HG03025 (cell line): ENCODE data around the gene PPM1E.
"Not testable (repeated sequence)": the region's sequence is repeated elsewhere in the genome, so short reads cannot be mapped to it uniquely, and the experiment has no call there.

Experiments used
- ATAC-seq: cut with Tn5 transposase; IDR thresholded peaks from one replicate; pipeline ENCODE4 v1.9.1; 2021; ENCODE audit warnings: mild to moderate bottlenecking, moderate library complexity; ENCODE audit not compliant: unreplicated experiment, low FRiP score

Gene PPM1E

DNA sequence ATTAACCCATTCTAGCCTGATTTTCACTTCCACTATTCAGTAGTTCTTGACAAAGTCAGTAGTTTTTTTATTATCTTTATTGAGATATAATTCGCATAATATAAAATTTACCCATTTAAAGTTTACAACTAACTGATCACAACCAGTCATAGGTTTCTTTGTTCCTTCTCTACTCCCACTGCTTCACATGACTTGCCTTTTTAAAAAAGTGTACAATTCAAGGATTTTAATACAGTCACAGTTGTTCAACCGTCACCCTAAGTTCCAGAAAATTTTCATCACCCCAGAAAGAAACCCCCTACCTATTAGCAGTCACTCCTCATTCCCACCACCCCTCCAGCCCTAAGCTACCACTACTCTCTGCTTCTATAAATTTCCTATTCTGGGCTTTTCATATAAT is 188.5 kb downstream of the PPM1E start:
- no peak for ATAC-seq

DNA sequence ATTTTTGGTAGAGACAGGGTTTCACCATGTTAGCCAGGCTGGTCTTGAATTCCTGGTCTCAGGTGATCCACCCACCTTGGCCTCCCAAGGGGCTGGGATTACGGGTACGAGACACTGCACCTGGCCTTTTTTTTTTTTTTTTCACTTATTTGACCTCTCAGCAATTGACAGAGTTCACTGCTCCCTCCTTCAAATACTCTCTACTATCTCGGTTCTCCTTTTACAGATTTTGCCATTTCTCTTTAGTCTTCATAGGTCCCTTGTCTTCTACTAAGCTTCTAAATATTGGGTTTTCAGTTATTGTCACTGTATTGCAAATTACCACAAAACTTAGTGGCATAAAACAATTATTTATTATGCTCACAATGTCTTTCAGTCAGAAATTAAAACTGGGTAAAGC is 191.8 kb downstream of the PPM1E start:
- no peak for ATAC-seq

DNA sequence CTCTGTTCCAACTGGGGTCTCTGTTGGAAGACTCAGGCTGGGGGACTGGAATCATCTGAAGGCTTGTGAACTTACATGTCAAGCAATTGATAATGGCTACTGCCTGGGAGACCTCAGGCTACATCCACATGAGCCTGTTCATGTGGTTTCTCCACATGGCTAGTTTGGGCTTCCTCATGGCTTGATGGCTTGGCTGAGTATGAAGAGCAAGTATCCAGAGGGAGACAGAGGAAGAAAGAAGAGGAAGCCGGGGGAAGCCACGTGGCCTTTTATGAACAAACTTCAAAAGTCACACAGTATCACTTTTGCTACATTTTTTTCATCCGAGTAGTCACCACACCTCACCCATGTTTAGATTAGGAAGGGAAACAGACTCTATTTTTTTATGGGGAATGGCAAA is 192.2 kb downstream of the PPM1E start:
- ATAC-seq = no peak

DNA sequence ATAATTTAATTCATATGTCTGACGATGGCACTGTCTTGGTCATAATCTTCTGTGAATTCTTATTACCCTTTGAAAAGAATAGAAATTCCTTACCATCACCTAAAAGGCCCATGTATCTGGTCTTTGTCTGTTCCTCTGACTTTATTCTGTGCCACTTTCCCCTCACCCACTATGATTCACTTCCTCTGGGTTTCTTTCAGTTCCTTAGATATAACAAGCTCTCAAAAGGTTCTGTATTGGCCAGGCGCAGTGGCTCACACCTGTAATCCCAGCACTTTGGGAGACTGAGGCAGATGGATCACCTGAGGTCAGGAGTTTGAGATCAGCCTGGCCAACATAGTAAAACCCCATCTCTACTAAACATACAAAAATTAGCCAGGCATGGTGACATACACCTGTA is 198.7 kb downstream of the PPM1E start:
- not testable (repeated sequence) for ATAC-seq

DNA sequence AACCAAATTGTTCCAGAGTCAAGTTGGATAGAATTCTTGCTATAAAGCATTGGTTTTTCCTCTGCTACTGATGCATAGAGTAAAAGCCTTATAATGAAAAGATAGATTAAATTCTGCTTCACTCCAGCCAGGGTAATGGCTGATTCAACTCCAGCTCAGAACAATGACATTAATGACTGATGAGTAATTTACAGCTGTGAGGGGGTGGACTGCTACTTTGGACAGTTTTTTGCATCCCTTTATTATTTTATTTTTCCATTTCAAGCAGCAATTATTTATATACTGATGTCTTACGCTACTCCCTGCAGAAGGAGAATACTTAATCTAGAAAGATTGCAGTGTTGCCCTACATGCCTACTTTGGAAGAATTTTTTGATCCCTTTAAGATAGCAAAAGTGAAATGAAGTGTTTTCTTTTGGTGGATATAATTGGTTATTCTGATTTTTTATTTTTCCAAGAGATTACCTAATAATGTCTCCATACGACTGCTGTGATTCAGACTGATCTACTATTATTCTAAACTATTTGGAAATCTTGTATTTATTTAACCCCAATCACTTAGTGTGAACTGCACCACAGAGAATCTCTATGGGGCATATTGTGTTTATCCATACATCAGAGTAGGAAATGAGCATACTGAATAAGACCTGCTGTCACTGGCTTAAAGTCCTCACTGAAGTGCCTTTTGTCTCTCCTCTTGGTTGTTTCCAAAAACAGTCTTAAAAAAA is 201.5 kb downstream of the PPM1E start:
- ATAC-seq = no peak

DNA sequence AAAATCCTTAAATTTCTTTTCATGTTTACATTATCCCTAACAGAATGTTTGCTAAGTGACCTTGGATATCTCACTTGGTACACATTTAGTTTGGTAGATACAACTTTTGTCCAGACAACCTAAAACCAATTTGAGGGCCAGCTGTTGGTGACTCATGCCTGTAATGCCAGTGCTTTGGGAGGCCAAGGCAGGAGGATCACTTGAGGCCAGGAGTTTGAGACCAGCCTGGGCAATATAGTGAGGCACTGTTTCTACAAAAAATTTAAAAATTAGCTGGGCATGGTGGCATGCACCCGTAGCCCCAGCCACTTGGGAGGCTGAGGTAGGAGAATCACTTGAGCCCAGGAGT is 202.0 kb downstream of the PPM1E start:
- not testable (repeated sequence) for ATAC-seq

DNA sequence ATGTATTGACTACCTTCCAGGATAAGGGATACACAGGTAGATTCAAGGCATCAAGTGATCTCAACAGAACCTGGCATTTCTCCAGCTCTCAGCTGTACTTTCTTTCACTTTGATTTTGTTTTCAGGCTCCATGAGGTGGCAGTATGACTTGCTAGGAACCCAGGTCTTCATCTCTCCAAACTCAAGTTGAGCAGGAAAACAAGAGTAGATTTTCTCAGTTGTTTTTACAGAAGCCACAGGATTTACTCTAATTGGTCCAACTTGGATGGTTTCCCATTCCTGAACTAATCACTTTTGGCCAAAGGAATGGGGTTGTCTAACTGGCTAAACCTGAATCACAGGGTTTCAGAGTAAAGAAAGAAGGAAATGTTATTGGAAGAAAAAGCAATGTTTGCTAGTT is 204.4 kb downstream of the PPM1E start:
- ATAC-seq = no peak

DNA sequence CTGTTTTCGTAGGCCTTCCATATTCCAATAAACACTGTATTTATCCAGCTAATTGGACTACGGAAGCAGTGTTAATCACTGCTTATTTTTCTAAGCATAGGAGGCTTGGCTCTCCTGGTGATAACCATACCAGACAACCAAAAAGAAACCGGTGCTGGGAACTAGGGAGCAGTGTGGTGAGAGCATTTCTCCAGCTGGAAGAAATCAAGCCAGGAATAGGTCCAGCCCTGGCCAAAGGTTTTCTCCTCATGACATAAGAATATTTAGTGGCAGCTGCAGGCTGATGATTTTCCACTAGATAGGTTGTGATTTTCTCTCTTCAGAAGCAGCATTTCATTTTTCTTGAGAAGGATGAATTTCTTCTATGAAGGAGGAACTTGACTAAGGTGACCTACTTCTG is 209.6 kb downstream of the PPM1E start:
- ATAC-seq = no peak

DNA sequence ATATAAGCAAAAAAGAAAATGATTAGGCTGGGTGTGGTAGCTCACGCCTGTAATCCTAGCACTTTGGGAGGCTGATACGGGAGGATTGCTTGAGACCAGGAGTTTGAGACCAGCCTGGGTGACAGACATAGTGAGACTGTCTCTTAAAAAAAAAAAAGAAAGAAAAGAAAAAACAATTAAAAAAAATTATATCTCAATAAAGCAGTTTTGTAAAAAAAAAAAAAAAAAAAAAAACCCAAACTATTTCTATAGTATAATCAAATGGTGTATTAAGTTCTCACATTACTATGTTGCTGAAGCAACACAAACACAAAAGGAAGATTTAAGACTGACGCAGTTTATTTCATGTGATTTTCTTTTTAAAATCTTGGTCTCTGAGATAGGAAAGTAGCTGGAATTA is 210.6 kb downstream of the PPM1E start:
- ATAC-seq = no peak

DNA sequence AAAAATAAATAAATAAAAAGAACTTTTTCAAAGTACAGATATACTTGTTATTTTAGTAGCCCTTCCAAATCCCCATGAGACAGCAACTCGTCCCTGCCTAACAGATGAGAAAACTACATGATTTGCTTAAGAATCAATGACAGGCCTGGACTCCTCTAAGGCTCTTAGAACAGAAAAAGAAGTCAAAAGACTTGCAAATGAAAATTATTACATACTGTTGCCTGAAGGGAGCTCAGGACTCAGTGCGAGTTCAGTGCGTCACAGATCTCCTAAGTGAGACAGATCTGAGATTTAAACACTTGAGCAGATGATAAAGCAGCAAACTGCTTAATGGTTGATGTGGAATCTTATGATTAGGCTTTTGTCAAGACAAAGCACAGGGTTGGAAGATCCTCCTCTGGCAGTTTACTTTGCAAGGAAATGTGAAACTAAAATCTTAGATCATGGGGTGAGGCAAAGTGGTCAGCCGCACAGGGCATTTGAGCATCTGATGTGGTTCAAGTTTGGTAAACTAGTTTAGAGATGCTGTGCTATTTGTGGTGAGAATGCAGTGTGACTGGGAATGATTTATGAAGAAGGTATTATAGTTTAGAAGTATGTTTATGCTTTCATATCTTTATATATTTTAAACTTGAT is 212.9 kb downstream of the PPM1E start:
- ATAC-seq = no peak

DNA sequence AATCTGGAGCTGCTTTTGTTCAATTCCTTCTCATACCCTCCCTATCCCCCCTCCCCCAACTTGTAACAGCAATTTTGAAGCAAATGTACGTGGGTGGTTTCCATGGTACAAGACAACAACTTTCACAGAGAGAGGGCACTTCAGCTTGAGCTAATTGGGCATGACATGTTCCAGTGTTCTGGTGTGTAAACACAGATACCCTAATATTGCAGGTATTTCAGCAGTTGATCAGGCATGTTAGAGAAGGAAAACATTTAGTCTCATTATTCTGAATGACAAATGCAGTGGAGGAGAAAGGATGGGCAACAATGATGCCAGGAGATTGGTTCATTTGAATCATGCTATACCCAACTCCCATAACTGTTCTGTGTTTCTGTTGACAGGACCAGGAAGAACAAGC is 213.5 kb downstream of the PPM1E start:
- no peak for ATAC-seq

DNA sequence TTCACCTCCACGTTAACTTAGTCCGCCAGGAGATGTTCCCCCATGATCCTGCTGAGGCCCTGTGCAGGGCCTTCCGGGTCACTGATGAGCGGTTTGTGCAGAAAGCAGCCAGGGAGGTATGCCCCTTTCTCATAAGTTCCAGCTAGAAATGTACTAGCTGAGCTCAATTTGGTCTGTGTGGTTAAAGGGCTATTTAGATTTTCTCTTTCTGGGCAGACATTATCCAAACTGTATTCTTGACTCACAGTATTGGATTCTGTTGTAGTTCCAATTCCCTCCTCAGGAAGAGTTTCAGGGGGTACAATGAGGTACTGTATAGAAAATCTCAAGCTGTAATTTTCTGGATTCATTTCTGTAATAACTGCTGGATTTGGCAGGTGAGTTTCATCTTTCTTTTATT is 214.0 kb downstream of the PPM1E start:
- ATAC-seq = no peak

DNA sequence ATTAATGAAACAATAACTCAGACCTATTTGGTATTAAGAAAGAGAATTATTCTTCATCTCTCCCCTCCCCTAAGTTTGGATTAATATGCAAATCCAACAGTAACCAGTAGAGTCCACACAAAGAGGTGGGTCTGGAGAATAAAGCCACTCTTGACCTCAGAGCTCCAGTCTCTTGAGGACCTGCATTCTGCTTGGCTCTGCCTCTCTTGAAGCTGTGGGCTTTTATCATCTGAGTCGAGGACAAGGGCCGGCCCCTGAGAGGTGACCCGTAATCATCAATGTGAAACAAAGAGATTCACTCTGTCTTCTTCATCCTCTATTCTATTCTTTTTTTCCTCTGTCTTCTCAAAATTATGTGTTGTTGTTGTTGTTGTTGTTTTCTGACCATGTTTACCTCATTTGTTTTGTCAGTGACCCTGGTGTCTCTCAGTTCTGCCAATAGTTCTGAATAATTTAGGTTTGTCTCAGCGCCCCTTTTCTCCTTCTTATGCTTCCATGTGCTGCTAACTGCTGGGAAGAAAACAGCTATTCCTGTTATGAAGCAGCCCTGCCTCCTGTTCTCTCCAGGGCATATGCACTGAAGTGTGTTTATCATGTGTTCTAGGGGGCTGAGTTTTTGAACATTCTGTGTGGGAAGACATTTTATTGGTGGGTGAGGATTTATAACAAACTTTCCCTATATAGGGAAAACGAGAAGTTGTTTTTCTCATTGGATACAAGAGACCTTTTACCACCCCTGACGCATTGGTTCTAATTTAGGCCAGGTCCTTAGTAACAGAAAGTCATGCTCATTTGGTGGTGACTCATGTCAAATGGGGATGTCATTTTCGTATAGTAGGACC is 215.2 kb downstream of the PPM1E start:
- ATAC-seq = no peak

DNA sequence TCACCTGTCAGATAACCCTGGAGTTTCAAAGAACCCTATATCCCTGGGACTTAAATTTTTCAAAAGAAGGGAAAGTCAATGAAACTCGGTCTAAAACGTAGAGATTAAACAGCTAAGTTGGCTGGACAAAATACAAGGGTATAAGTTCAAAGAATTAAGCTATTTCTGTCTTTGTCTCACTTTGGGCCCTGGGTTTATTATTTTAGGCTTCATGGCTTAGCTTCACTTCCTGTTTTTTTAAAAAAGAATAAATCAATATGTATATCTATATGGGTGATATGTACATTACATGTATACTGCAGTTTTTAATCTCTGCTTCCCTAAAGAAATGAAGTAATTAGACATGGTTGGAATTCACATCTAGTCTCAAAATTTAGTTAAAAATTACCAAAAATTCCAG is 218.7 kb downstream of the PPM1E start:
- no peak for ATAC-seq

DNA sequence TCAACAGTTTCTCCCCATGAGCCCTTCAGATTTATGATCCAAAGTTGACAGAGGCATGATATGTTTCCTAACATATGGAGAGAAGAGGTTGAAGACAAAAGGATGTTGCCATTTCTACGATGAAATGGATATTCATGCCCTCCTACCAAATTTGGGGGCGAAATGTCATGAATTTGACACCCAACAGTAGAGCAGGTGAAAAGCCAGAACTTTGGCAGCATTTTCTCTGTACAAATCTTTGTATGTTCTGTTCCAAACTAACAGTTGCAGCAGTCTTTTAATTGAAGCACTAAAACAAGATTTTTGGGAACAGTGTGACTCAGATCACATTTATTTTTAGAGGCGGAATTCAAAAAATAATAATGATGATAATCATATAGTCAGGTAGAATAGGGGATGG is 220.9 kb downstream of the PPM1E start:
- ATAC-seq = no peak

DNA sequence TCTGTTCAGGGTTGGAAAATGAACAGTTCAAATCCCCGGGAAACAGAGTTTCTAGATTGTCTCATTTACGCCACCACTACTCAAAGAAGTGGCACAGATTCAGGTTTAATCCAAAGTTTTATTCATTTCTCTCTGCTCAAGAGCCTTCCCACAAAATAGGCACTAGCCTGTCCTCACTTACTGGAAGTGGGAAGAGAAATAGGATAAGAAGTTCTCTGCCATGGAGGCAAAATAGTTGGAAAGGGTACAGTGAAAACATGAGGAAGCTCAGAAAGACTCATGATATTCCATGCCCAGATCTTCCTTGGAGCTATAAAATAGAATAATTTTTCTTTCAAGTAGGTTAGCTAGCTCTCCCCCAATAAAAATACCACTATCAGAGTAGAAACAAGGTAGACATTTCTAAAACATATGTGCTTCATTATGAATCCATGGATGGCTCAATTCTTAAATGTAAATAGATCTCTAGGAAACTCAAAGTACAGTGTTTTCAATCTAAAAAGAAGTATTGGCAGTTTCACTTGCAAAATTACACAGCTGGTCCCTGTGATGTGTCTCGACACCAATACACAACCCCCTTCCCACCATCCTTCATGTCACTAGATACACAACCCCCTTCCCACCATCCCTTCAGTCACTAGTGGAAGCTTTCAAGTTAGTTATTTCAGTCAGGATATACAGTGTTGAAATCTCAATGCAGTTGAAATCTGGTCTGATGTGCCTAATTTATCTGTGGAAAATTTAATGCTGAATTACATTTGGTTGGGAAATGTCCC is 225.2 kb downstream of the PPM1E start:
- no peak for ATAC-seq

DNA sequence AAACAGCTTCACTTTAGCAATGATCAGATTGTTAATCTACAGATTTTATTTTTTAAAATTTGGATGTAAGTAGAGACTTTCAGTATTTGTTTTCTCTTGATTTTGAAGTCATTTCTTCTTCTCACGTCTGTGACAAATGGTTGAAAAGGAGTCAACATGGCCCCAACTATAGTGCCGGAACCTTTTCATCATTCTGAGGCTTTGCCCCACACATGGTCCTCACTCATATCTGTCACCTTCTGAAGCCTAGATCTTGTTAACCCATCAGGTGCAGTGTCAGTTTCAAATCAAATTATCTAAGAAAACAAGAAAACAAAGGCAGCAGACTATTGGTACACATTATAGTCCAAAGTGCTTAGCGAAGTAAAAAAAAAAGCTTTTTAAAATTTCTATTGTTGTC is 227.0 kb downstream of the PPM1E start:
- ATAC-seq = no peak

DNA sequence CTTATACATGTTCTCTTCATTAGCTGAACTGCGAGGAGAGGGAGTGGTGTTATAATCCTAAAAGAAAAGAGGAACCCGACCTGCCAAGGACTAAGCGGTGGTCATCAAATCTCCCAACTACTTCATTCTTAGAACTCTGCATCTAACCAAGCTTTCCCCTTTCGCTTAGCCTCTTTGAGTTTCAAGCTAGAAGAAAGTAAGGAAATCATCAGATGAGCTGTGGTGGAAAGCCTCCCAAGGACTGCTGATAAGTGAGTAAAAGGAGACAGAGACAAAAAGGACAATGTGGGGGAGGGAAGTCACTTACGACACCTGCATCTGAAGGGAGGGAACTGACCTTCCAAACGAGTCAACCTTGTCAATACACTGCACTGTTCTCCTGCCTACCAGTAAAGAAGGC is 229.7 kb downstream of the PPM1E start:
- no peak for ATAC-seq

DNA sequence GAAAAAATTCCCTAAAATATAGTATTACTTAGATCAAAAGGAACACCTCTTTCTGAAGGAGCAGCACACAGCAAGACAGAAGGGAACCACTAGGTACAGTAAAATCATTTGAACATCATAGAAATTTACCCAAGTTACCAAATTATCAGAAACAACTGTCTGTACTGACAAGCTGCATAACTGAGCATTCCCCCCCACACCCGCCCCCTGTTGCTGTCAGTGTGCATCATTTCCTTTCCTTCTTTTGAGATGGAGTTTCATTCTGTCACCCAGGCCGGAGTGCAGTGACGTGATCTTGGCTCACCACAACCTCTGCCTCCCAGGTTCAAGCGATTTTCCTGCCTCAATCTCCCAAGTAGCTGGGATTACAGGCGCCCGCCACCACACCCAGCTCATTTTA is 230.3 kb downstream of the PPM1E start:
- no peak for ATAC-seq

DNA sequence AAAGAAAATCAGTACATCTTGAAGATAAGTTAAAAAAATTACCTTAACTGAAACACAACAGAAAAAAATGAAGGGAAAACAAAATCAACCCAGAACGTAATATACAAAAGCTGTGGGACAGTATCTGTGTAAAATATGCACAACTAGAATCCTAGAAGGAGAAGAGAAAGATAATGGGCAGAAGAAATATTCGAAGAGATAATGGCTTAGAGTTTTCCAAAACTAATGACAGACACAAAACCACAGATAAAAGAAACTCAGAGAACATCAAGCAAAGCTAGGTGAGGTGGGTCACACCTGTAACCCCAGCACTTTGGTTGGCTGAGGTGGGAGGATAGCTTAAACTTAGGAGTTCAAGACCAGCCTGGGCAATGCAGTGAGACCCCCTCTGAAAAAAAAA is 234.0 kb downstream of the PPM1E start:
- ATAC-seq = no peak

DNA sequence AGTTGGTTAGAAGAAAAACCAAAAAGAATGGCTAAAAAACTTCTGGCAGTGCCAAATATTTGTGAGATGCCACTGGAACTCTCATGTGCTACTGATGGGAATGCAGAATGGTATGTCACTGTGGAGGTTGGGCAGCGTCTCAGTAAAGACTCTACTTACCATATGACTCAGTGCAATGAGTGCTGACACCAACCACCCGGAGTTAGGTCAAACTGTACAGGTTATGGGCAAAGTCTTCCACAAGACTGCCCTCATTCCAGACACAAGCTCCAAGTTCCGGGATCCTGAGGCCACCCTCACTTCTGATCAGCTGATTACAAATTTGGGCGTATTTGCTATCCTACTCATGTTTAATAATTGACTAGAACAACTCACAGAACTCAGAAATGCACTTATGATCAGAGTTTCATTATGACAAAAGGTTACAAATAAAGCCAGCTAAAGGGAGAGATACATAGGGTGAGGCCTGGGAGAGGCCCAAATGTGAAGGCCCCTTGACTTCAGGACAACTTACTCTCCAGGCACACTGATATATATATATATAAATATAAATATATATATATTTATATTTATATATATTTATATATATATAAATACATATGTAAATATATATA is 236.2 kb downstream of the PPM1E start:
- ATAC-seq = no peak
